Activated naive CD4-positive, alpha-beta T cell treated with anti-CD3 and anti-CD28 coated beads, Interleukin-2, amount 50 U/mL, for 72 hours (primary cell): Measurements from ENCODE around the gene COPS9. TPM values are rescaled to one million over a fixed set of nuclear protein-coding genes. Genes with fewer than 3 reads are reported as not detected.
A peak's percentile ranks its signal among the peaks of the same experiment; 100 is the strongest.

ENCODE experiments used
- ATAC-seq, 2 donors: fragments of 150-1000 bp; cut with Tn5 transposase; 2 replicates each; pipeline ENCODE4 v1.10.0; 2021; ENCODE audit warnings: mild to moderate bottlenecking in 2 of 2, moderate library complexity in 2 of 2
- DNase-seq, 2 donors: peaks; one replicate each; pipeline ENCODE4 v3.0.0; 2021 to 2022; ENCODE audit warnings: low spot score in 2 of 2
- H3K27ac Mint-ChIP-seq, 2 donors: one replicate each; pipeline ENCODE4 v1.8.0; 2022; ENCODE audit warnings: mild to moderate bottlenecking in 2 of 2, mixed read lengths in 2 of 2
- H3K36me3 Mint-ChIP-seq, 2 donors: one replicate each; pipeline ENCODE4 v1.8.0; 2022; ENCODE audit warnings: mixed read lengths in 2 of 2
- H3K9me3 Mint-ChIP-seq, 2 donors: one replicate each; pipeline ENCODE4 v1.8.0; 2022; ENCODE audit warnings: mixed read lengths in 2 of 2
- total RNA-seq, 2 donors: library from RNA; stranded (reverse); gene quantifications; one replicate each; pipeline ENCODE4 v1.2.3, GENCODE V29; 2022

COPS9 gene
- total RNA-seq, 2 donors from 2014 or later: 92.9 to 97.6 TPM

DNA sequence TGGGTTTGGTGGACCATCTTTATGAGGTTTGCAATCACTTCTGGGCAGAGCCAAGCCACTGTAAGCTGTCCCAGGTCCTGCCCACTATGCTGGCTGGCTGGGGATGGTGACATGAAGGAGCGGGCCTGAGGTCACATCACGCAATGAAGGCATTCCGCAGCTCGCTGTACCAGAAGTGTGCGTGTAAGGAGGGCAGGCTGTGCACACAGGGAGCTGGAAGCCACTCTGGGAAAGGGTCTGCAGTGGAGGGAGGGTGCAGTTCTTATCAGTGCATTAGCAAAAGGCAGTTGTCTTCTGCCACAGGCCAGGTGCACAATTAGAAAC lies 21.0 kb upstream of the COPS9 start:
- DNase-seq (no peak), ATAC-seq (no peak)
- Mint-ChIP-seq H3K9me3 (peaks cover 5 to 6% of the 10 kb centered on the region in 2 donors), H3K36me3 (peaks cover 0 to 5% of the 10 kb centered on the region in 2 donors), H3K27ac (no peak overlapping the region)

DNA sequence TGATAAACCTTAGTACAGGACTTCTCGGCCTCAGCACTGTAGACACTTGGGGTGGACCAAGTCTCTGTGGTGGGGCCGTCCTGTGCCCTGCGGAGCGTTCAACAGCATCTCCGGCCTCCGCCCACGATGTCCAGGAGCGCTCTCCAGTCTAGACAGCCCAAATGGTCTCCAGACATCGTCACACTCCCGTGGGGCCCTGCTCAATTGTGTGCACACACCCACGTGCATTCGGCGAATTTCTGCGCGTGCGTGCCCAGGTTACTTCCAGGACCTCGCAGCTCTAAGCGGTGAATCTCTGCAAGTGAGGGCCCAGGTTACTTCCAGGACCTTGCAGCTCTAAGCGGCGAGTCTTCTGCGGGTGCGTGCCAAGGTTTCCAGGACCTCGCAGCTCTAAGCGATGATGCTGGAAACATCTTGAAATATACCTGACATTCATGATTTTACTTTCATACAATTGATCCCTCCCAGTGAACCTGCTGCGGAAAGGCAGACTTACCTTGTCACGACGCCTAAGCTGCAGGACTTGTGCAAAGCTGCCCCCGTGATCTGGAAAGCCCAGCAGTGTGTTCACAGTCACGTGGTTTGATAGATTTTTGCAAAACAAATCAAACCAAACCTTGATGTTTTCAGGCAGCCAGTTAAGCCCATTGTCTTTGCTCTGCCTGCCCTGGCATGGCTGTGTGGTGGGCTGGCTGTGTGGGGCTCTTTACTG lies 20.5 kb upstream of the COPS9 start:
- peaks cover 5 to 6% of the 10 kb centered on the region in 2 donors for H3K9me3 Mint-ChIP-seq
- no peak overlapping the region for H3K27ac Mint-ChIP-seq
- DNase-seq: no peak
- no peak for ATAC-seq
- peaks cover 0 to 5% of the 10 kb centered on the region in 2 donors for H3K36me3 Mint-ChIP-seq

DNA sequence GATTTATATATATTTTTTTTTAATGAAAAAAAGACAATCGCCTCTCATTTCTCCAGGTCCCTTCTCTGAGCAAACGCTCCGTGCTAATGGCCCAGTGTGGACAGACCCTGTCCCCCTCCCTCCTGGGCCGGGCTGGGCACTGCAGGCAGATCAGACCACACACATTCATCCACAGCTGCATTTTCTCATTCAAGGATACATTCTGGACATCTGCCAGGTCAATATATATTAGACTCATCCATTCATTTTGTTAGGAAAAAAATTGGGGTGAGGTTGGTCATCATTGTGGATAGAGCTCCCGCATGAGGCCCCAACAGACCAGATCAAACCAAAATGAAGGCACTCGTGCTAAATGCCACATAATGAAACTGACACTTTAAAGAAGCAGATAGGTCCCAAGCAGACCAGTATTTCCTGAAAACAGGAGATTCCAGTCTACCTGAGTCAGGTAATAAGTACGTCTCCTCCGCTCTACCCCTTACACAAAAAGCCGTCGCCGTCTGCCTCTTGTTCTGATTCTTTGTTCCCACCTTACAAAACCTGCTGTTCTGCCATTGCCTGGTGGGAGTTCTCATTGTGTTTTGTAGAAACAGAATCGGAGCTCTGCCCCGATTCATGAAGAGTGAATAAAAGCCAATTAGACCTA lies 19.8 kb upstream of the COPS9 start:
- Mint-ChIP-seq H3K9me3 (peaks cover 5 to 6% of the 10 kb centered on the region in 2 donors), H3K36me3 (peaks cover 0 to 5% of the 10 kb centered on the region in 2 donors), H3K27ac (no peak overlapping the region)
- DNase-seq: no peak
- no peak for ATAC-seq

DNA sequence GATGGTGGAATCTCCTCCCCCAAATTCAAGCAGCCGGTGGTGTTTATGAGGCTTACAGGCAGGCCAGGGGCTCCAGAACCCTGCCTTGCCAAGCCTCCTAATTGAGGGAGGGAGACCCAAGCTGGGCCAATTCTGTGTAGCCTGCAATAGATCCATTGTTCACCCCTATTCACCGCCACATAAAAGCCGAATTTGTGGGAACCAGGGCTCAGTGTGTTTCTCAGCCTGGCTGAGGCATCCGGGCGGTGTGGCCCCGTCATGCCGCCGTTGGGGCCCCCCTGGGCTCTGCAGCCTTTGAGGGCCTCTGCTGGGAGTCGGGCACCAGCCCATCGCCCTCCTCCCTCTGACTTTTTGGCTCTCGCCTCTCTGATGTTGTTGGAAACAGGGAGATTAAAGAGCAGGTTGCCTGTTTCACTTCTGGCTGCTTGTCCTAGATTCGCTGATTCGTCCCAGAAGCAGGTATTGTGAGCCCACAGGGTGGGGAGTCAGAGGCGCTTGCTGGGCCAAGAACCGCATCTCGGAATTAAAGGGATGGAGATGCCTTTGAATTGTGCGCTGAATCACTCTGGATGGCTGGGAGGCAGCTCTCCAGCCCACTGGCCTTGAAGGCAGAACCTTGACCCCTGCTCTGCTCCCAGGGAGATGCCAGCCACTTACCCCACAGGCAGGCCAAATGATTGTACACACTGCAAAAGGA lies 19.1 kb upstream of the COPS9 start:
- Mint-ChIP-seq H3K36me3 (peaks cover 0 to 5% of the 10 kb centered on the region in 2 donors), H3K27ac (no peak overlapping the region), H3K9me3 (peaks cover 5 to 6% of the 10 kb centered on the region in 2 donors)
- ATAC-seq (no peak), DNase-seq (no peak)

DNA sequence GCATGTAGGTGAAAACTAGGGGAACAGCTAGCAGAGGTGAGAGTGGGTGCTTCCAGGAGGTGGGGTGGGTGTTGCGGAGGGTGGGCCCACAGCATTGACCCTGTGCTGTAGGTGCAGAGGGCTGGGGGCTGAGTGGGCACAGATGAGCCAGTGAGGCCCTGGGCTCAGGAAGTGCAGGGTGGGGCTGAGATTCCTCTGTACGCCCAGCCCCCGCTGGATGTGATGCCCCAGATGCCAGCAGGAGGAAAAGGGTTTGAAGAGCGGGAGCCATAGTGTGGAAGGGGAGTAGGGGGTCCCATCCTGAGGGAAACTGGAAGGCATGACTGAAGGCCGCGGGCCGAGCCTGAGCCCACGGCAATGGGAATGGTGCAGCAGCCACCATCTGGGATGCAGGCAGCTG lies 18.5 kb upstream of the COPS9 start:
- no peak overlapping the region for H3K27ac Mint-ChIP-seq
- no peak for DNase-seq

DNA sequence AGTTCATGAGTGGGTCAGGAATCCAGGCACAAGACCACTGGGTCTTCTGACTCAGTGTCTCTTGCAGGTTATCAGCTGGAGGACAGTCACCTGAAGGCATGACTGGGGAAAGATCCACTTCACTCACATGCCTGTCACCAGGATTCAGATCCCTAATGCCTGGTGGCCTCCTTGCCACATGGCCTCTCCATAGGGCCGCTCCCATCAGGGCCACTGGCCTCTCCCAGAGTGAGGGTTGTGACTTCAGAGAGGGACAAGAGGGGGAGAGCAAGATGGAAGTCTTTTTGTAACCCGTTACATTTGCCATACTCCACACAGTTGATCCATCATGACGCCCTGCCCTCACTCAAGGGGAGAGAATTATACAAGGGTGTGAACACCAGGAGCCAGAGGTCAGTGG lies 17.3 kb upstream of the COPS9 start:
- Mint-ChIP-seq H3K27ac (no peak overlapping the region), H3K36me3 (peaks cover 0 to 5% of the 10 kb centered on the region in 2 donors), H3K9me3 (peaks cover 5 to 6% of the 10 kb centered on the region in 2 donors)
- no peak for DNase-seq
- ATAC-seq: no peak

More for the DNA sequence above, 18.5 kb upstream of the COPS9 start:
- peaks cover 0 to 5% of the 10 kb centered on the region in 2 donors for H3K36me3 Mint-ChIP-seq
- peaks cover 5 to 6% of the 10 kb centered on the region in 2 donors for H3K9me3 Mint-ChIP-seq
- ATAC-seq: no peak

DNA sequence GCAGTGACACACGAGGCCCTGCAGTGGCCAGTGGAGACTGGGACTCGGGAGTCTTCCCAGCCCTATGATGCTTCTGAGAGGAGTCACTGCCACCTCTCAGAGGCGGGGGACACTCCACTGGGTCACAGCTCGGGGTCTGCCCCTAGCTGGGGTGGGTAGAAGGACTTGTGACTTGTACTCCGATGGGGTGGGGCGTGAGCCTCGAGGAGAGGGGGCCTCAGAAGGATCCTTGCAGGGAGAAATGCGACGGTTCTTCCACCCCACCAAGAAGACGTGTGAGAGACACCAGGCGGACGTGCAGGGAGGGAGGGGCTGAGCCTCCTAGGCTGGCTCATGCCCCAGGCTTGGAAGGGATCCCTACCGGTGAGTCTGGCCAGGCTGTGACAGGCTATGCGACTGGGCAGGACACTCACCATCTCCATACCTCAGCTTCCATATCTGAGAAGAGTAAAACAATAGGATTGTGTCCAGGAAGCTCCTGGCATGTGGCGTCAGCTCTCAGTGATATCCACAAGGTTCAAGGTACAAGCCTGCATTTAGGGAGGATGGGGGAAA lies 15.4 kb upstream of the COPS9 start:
- Mint-ChIP-seq H3K36me3 (peaks cover 0 to 5% of the 10 kb centered on the region in 2 donors), H3K27ac (peak overlapping the region in 1 of 2 donors; percentile 56), H3K9me3 (peaks cover 5 to 15% of the 10 kb centered on the region in 2 donors)
- no peak for DNase-seq
- no peak for ATAC-seq

DNA sequence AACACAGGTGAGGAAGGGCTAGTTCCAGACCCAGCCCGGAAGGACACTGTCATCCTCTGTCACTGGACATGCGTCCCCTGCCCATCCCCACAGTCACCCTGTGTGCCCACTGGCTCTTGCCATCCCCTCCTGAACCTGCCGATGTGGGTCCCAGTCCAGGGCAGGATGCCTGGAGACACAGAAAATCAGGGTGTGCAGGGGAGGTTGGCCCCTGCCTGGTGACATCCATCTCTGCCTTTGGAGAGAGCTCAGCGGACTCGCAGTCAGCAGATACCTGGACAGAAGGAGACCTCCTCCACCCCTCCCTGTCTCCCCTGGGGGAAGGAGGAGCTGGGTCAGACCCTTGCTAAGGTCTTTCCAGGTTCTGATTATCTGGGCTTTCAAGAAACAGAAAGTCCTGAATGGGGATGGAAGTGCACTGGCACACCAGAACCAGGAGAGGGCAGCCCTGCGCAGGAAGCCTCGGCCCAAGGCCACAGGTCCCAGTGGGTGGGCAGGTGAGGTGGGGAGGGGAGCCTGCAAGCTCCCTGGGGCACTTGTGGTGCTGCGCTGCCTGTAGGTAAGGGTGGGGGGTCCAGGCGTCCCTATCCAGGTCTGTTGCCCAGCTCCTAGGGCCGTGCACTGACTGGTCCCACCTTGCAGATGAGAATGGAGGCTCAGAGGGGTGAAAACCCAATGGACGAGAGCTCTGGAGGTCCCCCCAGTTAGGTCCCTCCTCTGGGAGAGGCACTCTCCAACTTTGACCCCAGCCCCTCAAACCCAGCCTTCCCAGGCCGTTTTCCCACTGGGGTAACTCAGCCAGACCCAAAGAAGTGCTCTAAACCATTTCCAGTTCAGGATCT lies 14.1 kb upstream of the COPS9 start:
- Mint-ChIP-seq H3K9me3 (peaks cover 5 to 15% of the 10 kb centered on the region in 2 donors), H3K36me3 (peaks cover 0 to 5% of the 10 kb centered on the region in 2 donors), H3K27ac (no peak overlapping the region)
- ATAC-seq: peak; percentile 44 to 64
- peak in 1 of 2 donors; percentile 51 for DNase-seq

DNA sequence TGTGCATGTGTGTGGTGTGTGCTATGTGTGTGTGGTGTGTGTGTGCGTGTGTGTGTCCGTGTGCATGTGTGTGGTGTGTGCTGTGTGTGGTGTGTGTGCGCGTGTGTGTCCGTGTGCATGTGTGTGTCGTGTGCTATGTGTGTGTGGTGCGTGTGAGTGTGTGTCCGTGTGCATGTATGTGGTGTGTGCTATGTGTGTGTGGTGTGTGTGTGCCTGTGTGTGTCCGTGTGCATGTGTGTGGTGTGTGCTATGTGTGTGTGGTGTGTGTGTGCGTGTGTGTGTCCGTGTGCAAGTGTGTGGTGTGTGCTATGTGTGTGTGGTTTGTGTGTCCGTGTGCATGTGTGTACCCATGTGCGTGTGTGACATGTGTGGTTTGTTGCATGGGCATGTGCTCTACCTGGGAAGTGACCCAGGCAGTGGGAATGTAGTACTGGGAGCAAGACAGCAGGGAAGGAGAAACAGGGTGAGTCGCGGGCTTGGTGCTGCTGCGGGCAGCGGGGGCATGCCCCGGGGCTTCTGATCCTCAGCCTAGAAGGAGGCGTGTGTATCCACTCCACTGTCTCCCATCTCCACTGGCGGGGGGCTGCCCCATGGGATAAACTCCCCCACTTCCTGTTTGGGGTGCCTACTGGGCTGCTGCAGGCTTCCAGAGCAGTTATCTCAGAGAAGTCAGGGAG lies 11.9 kb upstream of the COPS9 start:
- Mint-ChIP-seq H3K9me3 (peaks cover 5 to 15% of the 10 kb centered on the region in 2 donors), H3K36me3 (peaks cover 0 to 5% of the 10 kb centered on the region in 2 donors), H3K27ac (no peak overlapping the region)
- DNase-seq: no peak
- no peak for ATAC-seq

DNA sequence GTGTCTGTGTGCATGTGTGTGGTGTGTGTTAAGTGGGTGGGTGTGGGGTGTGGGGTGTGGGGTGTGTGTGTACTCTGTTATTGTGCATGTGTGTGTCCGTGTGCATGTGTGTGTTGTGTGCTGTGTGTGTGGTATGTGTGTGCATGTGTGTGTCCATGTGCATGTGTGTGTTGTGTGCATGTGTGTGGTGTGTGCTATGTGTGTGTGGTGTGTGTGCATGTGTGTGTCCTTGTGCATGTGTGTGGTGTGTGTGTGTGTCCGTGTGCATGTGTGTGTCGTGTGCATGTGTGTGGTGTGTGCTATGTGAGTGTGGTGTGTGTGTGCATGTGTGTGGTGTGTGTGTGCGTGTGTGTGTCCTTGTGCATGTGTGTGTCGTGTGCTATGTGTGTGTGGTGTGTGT lies 11.3 kb upstream of the COPS9 start:
- DNase-seq (no peak), ATAC-seq (no peak)
- Mint-ChIP-seq H3K9me3 (peaks cover 0 to 10% of the 10 kb centered on the region in 2 donors), H3K27ac (no peak overlapping the region), H3K36me3 (peaks cover 0 to under 1% of the 10 kb centered on the region in 2 donors)

DNA sequence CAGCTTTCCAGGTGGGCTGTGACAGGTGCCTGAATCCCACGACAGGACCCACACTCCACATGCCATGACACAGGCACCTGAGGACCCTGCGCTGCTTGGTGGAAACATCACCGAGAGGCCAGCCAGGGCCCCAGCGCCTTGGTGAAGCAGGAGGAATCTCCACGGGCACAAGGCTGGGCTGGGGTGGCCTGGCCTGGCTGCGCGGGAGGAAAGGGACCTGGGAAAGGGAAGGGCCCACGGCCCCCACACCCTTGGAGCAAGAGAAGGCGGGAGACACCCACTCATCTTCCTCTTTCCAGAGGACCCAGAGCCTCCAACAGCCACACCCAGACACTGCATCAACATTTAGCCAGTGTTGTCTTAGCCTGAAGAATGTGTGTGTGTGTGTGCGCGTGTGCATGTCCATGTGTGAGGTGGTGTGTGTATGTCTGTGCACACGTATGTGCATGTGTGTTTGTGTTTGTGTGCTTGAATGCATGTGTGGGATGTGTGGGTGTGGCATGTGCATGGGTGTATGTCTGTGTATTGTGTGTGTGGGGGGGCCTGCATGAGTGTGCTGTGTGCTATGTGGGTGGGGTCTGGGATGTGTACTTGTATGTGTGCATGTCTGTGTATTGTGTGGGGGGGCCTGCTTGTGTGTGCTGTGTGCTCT lies 10.6 kb upstream of the COPS9 start:
- ATAC-seq (no peak), DNase-seq (no peak)

DNA sequence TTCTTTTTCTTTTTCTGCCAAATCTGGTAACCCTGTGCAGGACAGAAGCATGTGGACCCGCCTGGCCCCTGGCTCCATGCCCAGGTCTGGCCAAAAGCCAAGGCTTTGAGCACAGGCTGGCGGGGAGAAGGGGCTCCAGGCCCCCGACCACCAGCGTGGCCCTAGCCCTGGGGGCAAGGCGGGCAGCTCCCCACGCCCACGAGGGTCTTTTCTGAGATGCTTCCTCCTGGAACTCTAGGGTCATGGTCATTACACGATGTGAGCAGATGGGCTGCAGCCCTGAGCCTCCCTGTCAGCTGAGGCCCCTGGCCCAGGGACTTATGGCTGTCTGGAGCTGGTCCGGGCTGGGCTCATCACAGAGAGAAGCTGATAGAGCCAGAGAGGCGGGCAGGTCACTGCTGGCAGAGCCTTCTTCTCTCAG lies 10.0 kb upstream of the COPS9 start:
- ATAC-seq (no peak), DNase-seq (no peak)
- H3K36me3 Mint-ChIP-seq: no peaks in the 10 kb centered on the region
- H3K9me3 Mint-ChIP-seq: peaks cover 0 to 10% of the 10 kb centered on the region in 2 donors
- H3K27ac Mint-ChIP-seq: no peak overlapping the region

More for the DNA sequence above, 10.6 kb upstream of the COPS9 start:
- no peak overlapping the region for H3K27ac Mint-ChIP-seq
- H3K36me3 Mint-ChIP-seq: no peaks in the 10 kb centered on the region
- peaks cover 0 to 10% of the 10 kb centered on the region in 2 donors for H3K9me3 Mint-ChIP-seq

DNA sequence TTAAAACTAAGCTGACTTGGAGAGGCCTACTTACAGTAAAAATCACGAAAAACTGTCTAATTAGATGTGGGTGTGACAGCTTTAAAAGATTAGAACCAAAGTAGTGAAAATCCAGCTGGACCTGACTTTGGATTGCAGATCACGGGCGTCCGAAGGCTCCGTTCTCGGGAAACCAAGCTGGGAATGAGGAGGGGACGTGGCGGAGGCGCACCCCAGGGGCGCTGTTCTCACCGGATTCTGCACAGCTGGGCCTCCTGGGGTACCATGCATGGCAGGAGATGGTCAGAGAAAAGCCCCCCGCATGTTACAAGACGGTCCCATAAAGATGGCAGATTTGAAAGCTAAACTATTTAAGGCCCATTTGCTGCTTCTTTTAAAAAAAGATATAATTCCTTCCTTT lies 9.4 kb upstream of the COPS9 start:
- no peak overlapping the region for H3K27ac Mint-ChIP-seq
- ATAC-seq (no peak), DNase-seq (no peak)
- no peaks in the 10 kb centered on the region for H3K36me3 Mint-ChIP-seq
- H3K9me3 Mint-ChIP-seq: peaks cover 0 to 10% of the 10 kb centered on the region in 2 donors

DNA sequence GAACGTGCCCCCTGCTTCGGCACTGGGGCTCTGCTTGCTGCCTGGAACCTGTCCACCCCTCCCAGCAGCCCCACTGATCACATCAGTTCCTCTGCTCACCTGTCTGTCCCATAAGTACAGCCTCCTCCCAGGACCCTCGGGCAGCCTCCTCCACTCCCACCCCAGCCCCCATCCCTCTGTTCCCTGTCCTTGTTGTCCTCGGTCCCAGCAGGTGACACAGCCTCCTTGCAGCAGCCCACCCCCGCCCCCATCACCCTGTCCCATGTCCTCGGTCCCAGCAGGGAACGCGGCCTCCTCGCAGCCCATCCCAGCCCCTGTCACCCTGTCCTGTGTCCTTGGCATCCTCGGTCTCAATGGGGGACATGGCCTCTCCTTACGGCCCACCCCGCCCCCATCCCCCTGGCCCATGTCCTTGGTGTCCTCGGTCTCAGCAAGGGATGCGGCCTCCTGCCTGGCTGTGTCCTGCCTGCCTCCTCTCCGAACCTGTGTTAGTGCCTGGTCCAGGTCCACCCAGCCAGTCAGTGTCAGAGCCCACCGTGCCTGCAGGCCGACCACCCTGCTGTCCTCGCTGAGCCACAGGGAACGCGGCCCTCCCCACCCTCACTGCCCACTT lies 8.7 kb upstream of the COPS9 start:
- Mint-ChIP-seq H3K36me3 (no peaks in the 10 kb centered on the region), H3K9me3 (peaks cover 0 to 10% of the 10 kb centered on the region in 2 donors), H3K27ac (no peak overlapping the region)
- DNase-seq (no peak), ATAC-seq (no peak)
